ENCODE results near the gene OR9G4.

Gene OR9G4

GRCh38 chr11:56748597-56748996, at the start of gene OR9G4:
Gene OR9G4, minus strand, starts transcription at chr11:56748697. Its CDS starts 4,931 bp downstream, at chr11:56743766.
- no peak within 1 kb of the TSS for H3K27ac ChIP-seq (ENCODE audit: low read length)
- H3K27me3 ChIP-seq (ENCODE audit: control insufficient read depth, insufficient read depth, low read length): no peaks in the 10 kb centered on the region
- no peak within 1 kb of the TSS for H3K4me3 ChIP-seq (ENCODE audit: low read length)
- no peaks in the 10 kb centered on the region for H3K9me3 ChIP-seq (ENCODE audit: control insufficient read depth, low read depth, low read length)
- no peaks in the 10 kb centered on the region for H3K4me1 ChIP-seq (ENCODE audit: control insufficient read depth, low read depth, low read length)
- no peak within 1 kb of the TSS for H3K9ac ChIP-seq (ENCODE audit: low read length)
- no peaks in the 10 kb centered on the region for H3K36me3 ChIP-seq (ENCODE audit: control insufficient read depth, low read depth, low read length)

- Histone ChIP-seq H3K4me1 (ENCODE audit: control insufficient read depth, low read depth, low read length) (peaks cover 4% of the 10 kb centered on the region), H3K9ac (ENCODE audit: low read length) (no peak overlapping the region), H3K9me3 (ENCODE audit: control insufficient read depth, low read depth, low read length) (peaks cover 10% of the 10 kb centered on the region), H3K27me3 (ENCODE audit: control insufficient read depth, insufficient read depth, low read length) (no peaks in the 10 kb centered on the region), H3K27ac (ENCODE audit: low read length) (no peak overlapping the region), H3K4me3 (ENCODE audit: low read length) (no peak overlapping the region), H3K36me3 (ENCODE audit: control insufficient read depth, low read depth, low read length) (no peaks in the 10 kb centered on the region)
Observed at GRCh38 chr11:56783448-56784041, 35.0 kb upstream of the OR9G4 start.

DNA sequence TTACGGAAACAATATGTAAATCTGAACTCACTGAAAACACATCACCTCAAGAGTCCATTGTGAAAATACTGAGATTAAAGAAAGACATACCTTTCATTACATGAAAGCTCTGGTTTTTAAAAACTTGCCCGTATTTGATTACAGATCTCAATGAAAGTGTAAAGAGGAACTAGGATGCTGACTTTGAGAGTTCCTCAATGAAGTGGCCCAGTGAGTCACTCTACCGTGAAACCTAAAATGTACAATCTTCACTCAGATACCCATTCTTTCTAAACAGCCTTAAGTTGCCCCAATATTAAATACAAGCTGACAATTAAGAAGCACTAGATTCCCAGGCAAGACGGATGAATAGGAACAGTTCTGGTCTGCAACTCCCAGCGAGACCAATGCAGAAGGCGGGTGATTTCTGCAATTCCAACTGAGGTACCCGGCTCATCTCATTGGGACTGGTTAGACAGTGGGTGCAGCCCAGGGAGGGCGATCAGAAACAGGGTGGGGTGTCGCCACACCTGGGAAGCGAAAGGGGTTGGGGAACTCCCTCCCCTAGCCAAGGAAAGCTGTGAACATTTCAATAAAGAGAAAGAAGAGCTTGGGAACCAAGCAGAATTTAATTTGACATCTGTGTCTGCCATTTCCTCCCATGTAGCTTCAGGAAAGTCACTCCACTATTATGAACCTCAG, 33.8 kb upstream of the OR9G4 start:
- H3K27ac ChIP-seq (ENCODE audit: low read length): no peak overlapping the region

GRCh38 chr11:56776809-56777208, 28.3 kb upstream of the OR9G4 start:
- Histone ChIP-seq H3K9ac (ENCODE audit: low read length) (no peak overlapping the region), H3K4me1 (ENCODE audit: control insufficient read depth, low read depth, low read length) (peaks cover 4% of the 10 kb centered on the region), H3K9me3 (ENCODE audit: control insufficient read depth, low read depth, low read length) (no peaks in the 10 kb centered on the region), H3K27ac (ENCODE audit: low read length) (no peak overlapping the region), H3K4me3 (ENCODE audit: low read length) (no peak overlapping the region), H3K27me3 (ENCODE audit: control insufficient read depth, insufficient read depth, low read length) (no peaks in the 10 kb centered on the region), H3K36me3 (ENCODE audit: control insufficient read depth, low read depth, low read length) (no peaks in the 10 kb centered on the region)

More for the DNA sequence above, 33.8 kb upstream of the OR9G4 start:
- Histone ChIP-seq H3K4me3 (ENCODE audit: low read length) (no peak overlapping the region), H3K4me1 (ENCODE audit: control insufficient read depth, low read depth, low read length) (peaks cover 9% of the 10 kb centered on the region), H3K9ac (ENCODE audit: low read length) (no peak overlapping the region), H3K27me3 (ENCODE audit: control insufficient read depth, insufficient read depth, low read length) (no peaks in the 10 kb centered on the region), H3K36me3 (ENCODE audit: control insufficient read depth, low read depth, low read length) (no peaks in the 10 kb centered on the region), H3K9me3 (ENCODE audit: control insufficient read depth, low read depth, low read length) (peaks cover 10% of the 10 kb centered on the region)

- Histone ChIP-seq H3K27ac (ENCODE audit: low read length) (no peak overlapping the region), H3K9me3 (ENCODE audit: control insufficient read depth, low read depth, low read length) (no peaks in the 10 kb centered on the region), H3K27me3 (ENCODE audit: control insufficient read depth, insufficient read depth, low read length) (no peaks in the 10 kb centered on the region), H3K36me3 (ENCODE audit: control insufficient read depth, low read depth, low read length) (no peaks in the 10 kb centered on the region), H3K4me1 (ENCODE audit: control insufficient read depth, low read depth, low read length) (no peaks in the 10 kb centered on the region), H3K4me3 (ENCODE audit: low read length) (no peak overlapping the region), H3K9ac (ENCODE audit: low read length) (no peak overlapping the region)
Observed at GRCh38 chr11:56764976-56765375, 16.5 kb upstream of the OR9G4 start.

DNA sequence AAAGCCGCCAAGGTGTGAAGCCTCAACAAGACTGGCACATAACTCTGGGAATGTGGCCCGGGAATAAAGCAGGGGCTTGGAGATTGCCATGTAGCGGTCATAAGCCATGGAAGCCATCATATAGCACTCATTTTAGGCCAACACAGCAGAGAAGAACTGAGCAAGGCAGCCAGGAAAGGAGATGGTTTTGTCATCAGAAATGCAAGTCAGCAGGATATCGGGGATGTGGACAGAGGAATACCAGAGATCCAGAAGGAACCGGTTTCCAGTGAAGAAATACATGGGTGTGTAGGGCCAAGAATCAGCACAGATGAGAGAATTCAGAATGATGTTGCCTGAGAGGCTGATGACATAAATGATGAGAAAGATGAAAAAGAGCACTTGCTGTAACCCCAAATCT, 3.0 kb upstream of the OR9G4 start:
- Histone ChIP-seq H3K27me3 (ENCODE audit: control insufficient read depth, insufficient read depth, low read length) (no peaks in the 10 kb centered on the region), H3K36me3 (ENCODE audit: control insufficient read depth, low read depth, low read length) (no peaks in the 10 kb centered on the region), H3K9ac (ENCODE audit: low read length) (no peak overlapping the region), H3K4me3 (ENCODE audit: low read length) (no peak overlapping the region), H3K27ac (ENCODE audit: low read length) (no peak overlapping the region), H3K4me1 (ENCODE audit: control insufficient read depth, low read depth, low read length) (peaks cover 12% of the 10 kb centered on the region), H3K9me3 (ENCODE audit: control insufficient read depth, low read depth, low read length) (no peaks in the 10 kb centered on the region)

- no peaks in the 10 kb centered on the region for H3K36me3 ChIP-seq (ENCODE audit: control insufficient read depth, low read depth, low read length)
- H3K4me3 ChIP-seq (ENCODE audit: low read length): no peak overlapping the region
- H3K9ac ChIP-seq (ENCODE audit: low read length): no peak overlapping the region
- H3K27me3 ChIP-seq (ENCODE audit: control insufficient read depth, insufficient read depth, low read length): no peaks in the 10 kb centered on the region
- peaks cover 5% of the 10 kb centered on the region for H3K4me1 ChIP-seq (ENCODE audit: control insufficient read depth, low read depth, low read length)
- H3K27ac ChIP-seq (ENCODE audit: low read length): no peak overlapping the region
- no peaks in the 10 kb centered on the region for H3K9me3 ChIP-seq (ENCODE audit: control insufficient read depth, low read depth, low read length)
Observed at GRCh38 chr11:56750190-56750589, 1.7 kb upstream of the OR9G4 start.

- Histone ChIP-seq H3K9ac (ENCODE audit: low read length) (no peak overlapping the region), H3K4me1 (ENCODE audit: control insufficient read depth, low read depth, low read length) (no peaks in the 10 kb centered on the region), H3K4me3 (ENCODE audit: low read length) (no peak overlapping the region), H3K27me3 (ENCODE audit: control insufficient read depth, insufficient read depth, low read length) (no peaks in the 10 kb centered on the region), H3K36me3 (ENCODE audit: control insufficient read depth, low read depth, low read length) (no peaks in the 10 kb centered on the region), H3K9me3 (ENCODE audit: control insufficient read depth, low read depth, low read length) (no peaks in the 10 kb centered on the region), H3K27ac (ENCODE audit: low read length) (no peak overlapping the region)
Observed at GRCh38 chr11:56740886-56741285, 7.6 kb downstream of the OR9G4 start.

DNA sequence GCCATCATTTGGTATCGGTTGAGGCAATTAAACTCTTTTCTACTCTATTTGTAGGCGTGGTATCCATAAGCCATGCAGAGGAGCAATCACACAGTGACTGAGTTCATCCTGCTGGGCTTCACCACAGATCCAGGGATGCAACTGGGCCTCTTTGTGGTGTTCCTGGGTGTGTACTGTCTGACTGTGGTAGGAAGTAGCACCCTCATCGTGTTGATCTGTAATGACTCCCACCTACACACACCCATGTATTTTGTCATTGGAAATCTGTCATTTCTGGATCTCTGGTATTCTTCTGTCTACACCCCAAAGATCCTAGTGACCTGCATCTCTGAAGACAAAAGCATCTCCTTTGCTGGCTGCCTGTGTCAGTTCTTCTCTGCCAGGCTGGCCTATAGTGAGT, 8.4 kb downstream of the OR9G4 start:
- Histone ChIP-seq H3K4me1 (ENCODE audit: control insufficient read depth, low read depth, low read length) (no peaks in the 10 kb centered on the region), H3K4me3 (ENCODE audit: low read length) (no peak overlapping the region), H3K27ac (ENCODE audit: low read length) (no peak overlapping the region), H3K36me3 (ENCODE audit: control insufficient read depth, low read depth, low read length) (no peaks in the 10 kb centered on the region), H3K27me3 (ENCODE audit: control insufficient read depth, insufficient read depth, low read length) (no peaks in the 10 kb centered on the region), H3K9ac (ENCODE audit: low read length) (no peak overlapping the region), H3K9me3 (ENCODE audit: control insufficient read depth, low read depth, low read length) (no peaks in the 10 kb centered on the region)

GRCh38 chr11:56720513-56720912, 28.0 kb downstream of the OR9G4 start:
- H3K27me3 ChIP-seq (ENCODE audit: control insufficient read depth, insufficient read depth, low read length): no peaks in the 10 kb centered on the region
- no peaks in the 10 kb centered on the region for H3K36me3 ChIP-seq (ENCODE audit: control insufficient read depth, low read depth, low read length)
- H3K9me3 ChIP-seq (ENCODE audit: control insufficient read depth, low read depth, low read length): no peaks in the 10 kb centered on the region
- no peak overlapping the region for H3K9ac ChIP-seq (ENCODE audit: low read length)
- no peak overlapping the region for H3K4me3 ChIP-seq (ENCODE audit: low read length)
- no peak overlapping the region for H3K27ac ChIP-seq (ENCODE audit: low read length)
- H3K4me1 ChIP-seq (ENCODE audit: control insufficient read depth, low read depth, low read length): no peaks in the 10 kb centered on the region

DNA sequence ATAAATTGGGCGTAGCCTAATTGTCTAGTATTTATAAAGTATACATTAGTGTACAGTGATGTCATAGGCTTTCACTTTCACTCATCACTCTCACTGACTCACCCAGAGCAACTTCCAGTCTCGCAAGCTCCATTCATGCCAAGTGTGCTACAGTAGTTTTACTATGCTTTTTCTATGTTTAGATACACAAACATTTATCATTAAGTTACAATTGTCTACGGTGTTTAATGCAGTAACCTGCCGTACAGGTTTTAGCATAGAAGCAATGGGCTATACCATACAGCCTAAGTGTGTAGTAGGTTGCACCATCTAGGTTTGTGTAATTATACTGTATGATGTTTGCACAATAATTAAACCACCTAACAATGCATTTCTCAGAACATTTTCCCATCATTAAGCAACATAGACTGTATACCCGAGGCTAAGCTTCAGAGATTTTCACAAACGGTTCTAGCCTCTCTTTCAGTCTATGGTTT, 32.1 kb downstream of the OR9G4 start:
- Histone ChIP-seq H3K27me3 (ENCODE audit: control insufficient read depth, insufficient read depth, low read length) (no peaks in the 10 kb centered on the region), H3K9me3 (ENCODE audit: control insufficient read depth, low read depth, low read length) (no peaks in the 10 kb centered on the region), H3K4me1 (ENCODE audit: control insufficient read depth, low read depth, low read length) (no peaks in the 10 kb centered on the region), H3K4me3 (ENCODE audit: low read length) (no peak overlapping the region), H3K27ac (ENCODE audit: low read length) (no peak overlapping the region), H3K9ac (ENCODE audit: low read length) (no peak overlapping the region), H3K36me3 (ENCODE audit: control insufficient read depth, low read depth, low read length) (no peaks in the 10 kb centered on the region)

DNA sequence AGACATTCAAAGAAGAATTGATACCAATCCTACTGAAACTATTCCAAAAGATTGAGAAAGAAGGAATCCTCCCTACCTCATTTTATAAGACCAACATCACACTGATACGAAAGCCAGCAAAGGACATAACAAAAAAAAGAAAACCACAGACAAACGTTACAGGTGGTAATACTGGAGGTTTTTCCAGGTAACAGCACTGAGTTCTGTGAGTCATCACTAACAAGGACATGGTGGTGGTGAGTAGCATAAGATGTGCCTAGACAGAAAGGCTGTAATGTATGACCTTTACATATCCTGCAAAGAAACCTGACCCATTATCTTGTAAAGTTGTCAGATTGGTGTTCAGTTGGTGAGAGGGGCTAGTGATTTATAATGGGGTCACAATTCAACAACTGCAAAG, 34.3 kb downstream of the OR9G4 start:
- Histone ChIP-seq H3K36me3 (ENCODE audit: control insufficient read depth, low read depth, low read length) (no peaks in the 10 kb centered on the region), H3K27me3 (ENCODE audit: control insufficient read depth, insufficient read depth, low read length) (no peaks in the 10 kb centered on the region), H3K9me3 (ENCODE audit: control insufficient read depth, low read depth, low read length) (no peaks in the 10 kb centered on the region), H3K27ac (ENCODE audit: low read length) (no peak overlapping the region), H3K4me3 (ENCODE audit: low read length) (no peak overlapping the region), H3K9ac (ENCODE audit: low read length) (no peak overlapping the region), H3K4me1 (ENCODE audit: control insufficient read depth, low read depth, low read length) (no peaks in the 10 kb centered on the region)
